IPS DF 6.9 (cell line): ENCODE data around the gene MGARP.
"Not testable (repeated sequence)": the region's sequence is repeated elsewhere in the genome, so short reads cannot be mapped to it uniquely, and the experiment has no call there.

Experiments
- DNase-seq: peaks from one replicate; pipeline ENCODE4 v3.0.0-alpha.2; 2013; ENCODE audit warnings: low read depth, low spot score
- H3K27ac ChIP-seq: one replicate; pipeline ENCODE4 v1.5.1; 2013; ENCODE audit warnings: low read length, control low read depth
- H3K27me3 ChIP-seq: 2 replicates; pipeline ENCODE4 v1.6.1; 2013; ENCODE audit warnings: mild to moderate bottlenecking, low read length; ENCODE audit not compliant: control insufficient read depth, insufficient read depth
- H3K36me3 ChIP-seq: 2 replicates; pipeline ENCODE4 v1.6.1; 2013; ENCODE audit warnings: low read length; ENCODE audit not compliant: control insufficient read depth, insufficient read depth
- H3K4me1 ChIP-seq: 2 replicates; pipeline ENCODE4 v1.6.1; 2013; ENCODE audit warnings: low read length; ENCODE audit not compliant: control insufficient read depth, insufficient read depth
- H3K4me3 ChIP-seq: 2 replicates; pipeline ENCODE4 v1.5.1; 2013; ENCODE audit warnings: mild to moderate bottlenecking, low read length
- H3K9me3 ChIP-seq: 2 replicates; pipeline ENCODE4 v1.6.1; 2013; ENCODE audit warnings: low read length, inconsistent platforms; ENCODE audit not compliant: control insufficient read depth, insufficient read depth
- WGBS: extraction: QIAGEN DNeasy Blood & Tissue Kit; methylation state at CpG from one replicate; pipeline ENCODE4 v1.1.7; 2013; ENCODE audit warnings: mixed read lengths, missing lambda C conversion rate; ENCODE audit not compliant: insufficient read length, insufficient coverage; 5-methylcytosine and 5-hydroxymethylcytosine counted together

MGARP gene

DNA sequence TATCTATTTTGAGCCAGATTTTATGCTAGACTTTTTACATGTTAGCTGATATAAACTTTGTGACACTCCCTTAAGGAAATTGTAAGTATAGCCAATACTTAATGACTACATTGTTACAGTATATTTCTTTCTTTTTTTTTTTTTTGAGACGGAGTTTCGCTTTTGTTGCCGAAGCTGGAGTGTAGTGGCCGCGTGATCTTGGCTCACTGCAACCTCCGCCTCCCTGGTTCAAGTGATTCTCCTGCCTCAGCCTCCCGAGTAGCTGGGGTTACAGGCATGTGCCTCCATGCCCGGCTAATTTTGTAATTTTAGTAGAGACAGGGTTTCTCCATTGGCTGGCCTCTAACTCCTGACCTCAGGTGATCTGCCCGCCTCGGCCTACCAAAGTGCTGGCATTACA, 33.4 kb upstream of the MGARP start:
- H3K4me3 ChIP-seq, DNase-seq, H3K27ac ChIP-seq, H3K4me1 ChIP-seq, H3K27me3 ChIP-seq, H3K36me3 ChIP-seq, H3K9me3 ChIP-seq: not testable (repeated sequence)
- no CpG with 5 or more reads among the region's 10 CpGs for WGBS

DNA sequence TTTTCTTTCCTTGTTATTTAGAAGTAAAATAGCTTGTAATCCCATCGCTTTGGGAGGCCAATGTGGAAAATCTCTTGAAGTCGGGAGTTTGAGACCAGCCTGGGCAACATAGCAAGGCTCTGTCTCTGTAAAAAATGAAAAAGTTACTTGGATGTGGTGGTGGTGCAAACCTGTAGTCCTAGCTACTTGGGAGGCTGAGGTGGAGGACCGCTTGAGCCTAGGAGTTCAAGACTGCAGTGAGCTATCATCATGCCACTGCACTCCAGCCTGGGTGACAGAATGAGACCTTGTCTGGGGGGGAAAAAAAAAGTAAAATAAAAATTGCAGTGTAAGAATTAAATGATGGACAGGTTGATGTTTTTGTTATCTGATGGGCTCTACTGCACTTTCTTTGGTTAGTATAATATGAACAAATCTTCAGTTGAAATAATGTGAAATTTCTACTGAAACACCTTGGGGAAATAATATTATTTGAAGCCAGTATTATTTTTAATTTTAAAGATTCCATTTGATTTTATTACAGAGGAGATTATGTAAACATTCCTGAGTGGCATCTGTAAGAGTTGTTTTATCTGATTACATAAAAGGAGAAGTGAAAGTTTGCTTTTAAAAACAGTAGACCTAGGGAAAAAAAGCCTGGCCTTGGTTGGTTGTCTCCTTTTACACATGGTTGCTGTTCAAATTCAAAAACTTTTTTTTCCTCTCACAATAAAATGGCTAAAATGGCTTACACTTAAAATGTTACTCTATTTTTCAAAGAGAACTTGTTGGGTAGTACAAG, 32.7 kb upstream of the MGARP start:
- DNase-seq = no peak
- no CpG with 5 or more reads among the region's 3 CpGs for WGBS

DNA sequence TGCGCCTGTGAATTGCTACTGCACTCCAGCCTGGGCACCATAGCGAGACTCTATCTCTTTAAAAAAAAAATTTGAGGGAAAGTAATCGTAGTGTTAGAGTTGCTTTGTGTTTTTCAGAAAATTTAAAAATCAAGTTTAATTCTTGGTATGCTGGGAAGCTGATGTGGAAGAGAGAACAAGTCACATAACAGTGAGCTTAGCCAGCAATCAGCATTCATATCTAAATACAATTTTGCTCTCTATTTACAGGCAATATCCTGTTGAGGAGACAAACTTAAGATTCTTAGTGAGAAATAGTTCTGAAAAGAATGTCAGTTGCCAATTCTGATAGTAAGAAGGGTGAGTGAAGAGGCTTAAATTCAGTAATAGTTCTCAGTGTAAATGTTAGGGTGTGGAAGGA, 31.9 kb upstream of the MGARP start:
- Histone ChIP-seq H3K4me3 (no peak overlapping the region), H3K27ac (no peak overlapping the region), H3K9me3 (no peaks in the 10 kb centered on the region), H3K27me3 (no peaks in the 10 kb centered on the region), H3K4me1 (peaks cover 7% of the 10 kb centered on the region), H3K36me3 (no peaks in the 10 kb centered on the region)
- WGBS = 100% methylated on average over 1 of the region's 3 CpGs
- DNase-seq = no peak

More for the DNA sequence above, 32.7 kb upstream of the MGARP start:
- H3K4me3 ChIP-seq = no peak overlapping the region
- no peaks in the 10 kb centered on the region for H3K36me3 ChIP-seq
- H3K9me3 ChIP-seq = no peaks in the 10 kb centered on the region
- no peaks in the 10 kb centered on the region for H3K27me3 ChIP-seq
- peaks cover 7% of the 10 kb centered on the region for H3K4me1 ChIP-seq
- H3K27ac ChIP-seq = no peak overlapping the region

DNA sequence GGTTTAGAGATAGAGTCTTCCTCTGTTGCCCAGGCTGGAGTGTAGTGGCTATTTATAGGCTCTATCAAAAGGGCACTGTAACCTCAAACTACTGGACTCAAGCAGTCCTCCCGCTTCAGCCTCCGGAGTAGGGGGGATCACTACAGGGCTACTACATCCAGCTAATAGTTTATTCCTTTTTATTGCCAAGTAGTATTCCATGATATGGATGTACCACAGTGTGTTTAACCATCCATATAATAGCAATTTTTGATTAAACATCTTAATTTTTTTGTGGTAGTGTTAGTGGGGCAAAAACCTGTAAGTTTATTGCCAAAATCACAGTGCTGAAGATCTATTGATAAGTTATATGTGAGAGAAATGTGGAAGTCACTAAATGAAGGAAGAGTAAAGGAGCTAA, 24.9 kb upstream of the MGARP start:
- no peak overlapping the region for H3K27ac ChIP-seq
- no peak overlapping the region for H3K4me3 ChIP-seq
- DNase-seq = no peak
- no CpG with 5 or more reads among the region's 2 CpGs for WGBS
- H3K27me3 ChIP-seq = no peaks in the 10 kb centered on the region
- no peaks in the 10 kb centered on the region; the same call in 1 of the 2 replicates for H3K36me3 ChIP-seq
- H3K9me3 ChIP-seq = no peaks in the 10 kb centered on the region
- H3K4me1 ChIP-seq = no peaks in the 10 kb centered on the region

DNA sequence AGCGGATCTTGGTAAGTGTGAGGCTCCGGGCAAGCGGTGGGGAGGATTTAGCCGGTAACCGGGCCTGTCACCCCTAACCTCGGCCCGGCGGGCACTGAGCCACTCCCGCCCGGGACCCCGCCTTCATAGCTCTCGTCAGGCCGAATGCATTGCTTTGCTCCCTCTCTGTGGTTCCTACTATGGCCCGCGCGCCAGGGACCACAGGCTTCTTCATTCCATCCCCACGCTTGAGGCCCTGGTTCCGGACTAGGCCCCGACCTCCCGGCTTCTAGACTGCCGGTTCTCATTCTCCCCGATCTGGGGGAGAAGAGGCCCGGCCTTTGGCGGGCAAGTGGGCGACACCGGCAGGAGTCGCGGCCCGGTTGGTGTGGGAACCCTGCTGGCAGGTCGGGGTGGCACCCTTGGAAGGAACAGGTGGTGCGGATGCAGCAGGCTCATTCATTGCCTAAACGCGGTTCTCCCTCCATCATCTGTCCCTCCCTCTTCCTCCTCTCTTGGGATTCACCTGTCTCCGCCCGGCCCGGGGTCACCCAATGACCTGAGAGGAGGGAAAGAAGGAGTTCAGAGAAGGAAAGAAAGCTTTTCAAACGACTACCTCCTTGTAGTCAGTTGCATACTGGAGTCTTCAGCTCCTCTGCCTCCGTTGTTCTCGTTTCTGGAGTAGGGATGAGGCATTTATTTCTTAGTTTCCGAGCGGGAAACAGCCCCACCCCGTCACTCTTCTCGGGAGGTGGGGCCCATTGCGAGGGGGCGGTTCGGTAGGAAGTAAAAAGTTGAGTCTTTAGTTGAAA, 22.0 kb upstream of the MGARP start, which contains the start of gene NDUFC1:
Gene NDUFC1, minus strand, starts transcription at position 657 of the 791 bp plus-strand sequence. CDS start 6,679 bp downstream, outside the sequence.
- no CpG with 5 or more reads among the region's 46 CpGs for WGBS
- no peak for DNase-seq
- no peaks in the 10 kb centered on the region for H3K4me1 ChIP-seq

DNA sequence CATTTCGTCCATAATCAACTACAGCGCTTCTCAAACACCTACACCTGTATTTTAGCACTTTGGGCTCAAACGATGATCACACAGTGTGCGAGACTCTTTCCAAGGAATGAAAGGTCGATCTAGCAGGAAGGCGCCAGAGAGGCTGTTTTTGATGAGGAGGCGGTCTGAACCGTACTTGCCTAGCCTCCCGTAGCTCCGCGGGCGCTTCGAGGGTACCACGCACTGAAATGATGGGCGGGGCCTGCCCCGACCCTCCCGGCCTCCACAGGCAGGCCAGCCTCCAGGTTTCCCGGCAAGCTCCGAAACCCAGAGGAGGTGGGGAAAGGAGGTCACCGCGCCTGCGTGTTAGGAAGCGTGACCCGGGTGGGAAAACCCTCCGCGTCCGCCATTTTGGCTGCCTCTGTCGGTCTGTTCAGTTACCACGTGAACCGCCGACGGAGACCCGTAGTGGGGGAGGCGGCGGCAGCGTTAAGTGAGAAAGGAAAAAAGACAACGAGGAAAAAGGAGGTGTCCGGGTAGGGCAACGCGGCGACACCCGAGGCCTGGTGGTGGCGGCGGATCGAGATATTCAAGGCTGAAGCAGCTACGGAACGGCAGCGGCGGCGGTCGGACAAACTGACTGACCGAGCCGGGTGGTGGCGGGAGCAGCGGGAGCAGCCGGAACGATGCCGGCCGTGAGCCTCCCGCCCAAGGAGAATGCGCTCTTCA, 21.2 kb upstream of the MGARP start, which contains the start of gene NAA15:
Gene NAA15, plus strand, starts transcription at position 393 of the 708 bp plus-strand sequence. Its CDS starts 273 bp downstream, at position 666.
- no peaks in the 10 kb centered on the region for H3K4me1 ChIP-seq
- H3K9me3 ChIP-seq = no peaks in the 10 kb centered on the region
- no peak within 1 kb of the TSS for H3K27ac ChIP-seq
- H3K27me3 ChIP-seq = no peaks in the 10 kb centered on the region
- WGBS = no CpG with 5 or more reads among the region's 61 CpGs
- DNase-seq = peak; percentile 95
- no peaks in the 10 kb centered on the region; the same call in 1 of the 2 replicates for H3K36me3 ChIP-seq
- peak within 1 kb of the TSS; percentile 96 for H3K4me3 ChIP-seq

More for the DNA sequence above, 22.0 kb upstream of the MGARP start, which contains the start of gene NDUFC1:
- peak within 1 kb of the TSS; percentile 96 for H3K4me3 ChIP-seq
- no peaks in the 10 kb centered on the region; the same call in 1 of the 2 replicates for H3K36me3 ChIP-seq
- H3K9me3 ChIP-seq = no peaks in the 10 kb centered on the region
- no peaks in the 10 kb centered on the region for H3K27me3 ChIP-seq
- no peak within 1 kb of the TSS for H3K27ac ChIP-seq

DNA sequence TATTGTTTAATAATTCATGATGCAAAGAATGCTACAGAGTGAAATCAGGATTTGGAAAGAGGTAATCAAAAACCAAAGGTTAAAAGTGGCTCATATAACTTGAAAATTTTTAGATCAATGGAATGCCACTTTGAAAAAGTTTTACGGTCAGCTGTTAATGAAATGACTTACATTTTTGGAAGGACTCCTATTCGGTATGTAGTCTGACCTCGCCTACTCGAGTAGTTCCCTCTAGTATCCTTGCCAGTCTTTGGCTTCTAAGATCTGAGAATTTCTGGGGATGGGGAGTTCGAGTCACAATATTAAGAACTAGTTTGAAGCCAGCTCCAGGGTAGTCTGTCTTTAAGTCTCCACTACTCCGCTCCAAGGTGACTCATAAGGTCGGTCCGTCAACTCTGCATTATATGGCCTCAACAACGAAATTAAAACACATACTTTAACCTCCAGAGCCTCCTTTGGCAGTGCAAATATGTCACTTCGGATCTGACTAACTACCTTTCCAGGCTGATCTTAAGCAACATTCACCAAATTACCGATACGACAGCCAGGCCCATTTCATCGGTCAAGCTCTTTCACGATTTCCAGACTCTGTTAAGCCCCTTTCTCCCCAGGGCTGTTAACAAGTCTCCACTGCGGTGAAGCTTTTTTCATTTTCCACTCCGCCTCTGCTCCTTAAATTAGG, 20.5 kb upstream of the MGARP start:
- Histone ChIP-seq H3K9me3 (no peaks in the 10 kb centered on the region), H3K4me3 (peak overlapping the region; percentile 96; the same call in 1 of the 2 replicates), H3K36me3 (no peaks in the 10 kb centered on the region; the same call in 1 of the 2 replicates), H3K4me1 (no peaks in the 10 kb centered on the region), H3K27ac (no peak overlapping the region), H3K27me3 (no peaks in the 10 kb centered on the region)
- WGBS = no CpG with 5 or more reads among the region's 16 CpGs
- DNase-seq = no peak

DNA sequence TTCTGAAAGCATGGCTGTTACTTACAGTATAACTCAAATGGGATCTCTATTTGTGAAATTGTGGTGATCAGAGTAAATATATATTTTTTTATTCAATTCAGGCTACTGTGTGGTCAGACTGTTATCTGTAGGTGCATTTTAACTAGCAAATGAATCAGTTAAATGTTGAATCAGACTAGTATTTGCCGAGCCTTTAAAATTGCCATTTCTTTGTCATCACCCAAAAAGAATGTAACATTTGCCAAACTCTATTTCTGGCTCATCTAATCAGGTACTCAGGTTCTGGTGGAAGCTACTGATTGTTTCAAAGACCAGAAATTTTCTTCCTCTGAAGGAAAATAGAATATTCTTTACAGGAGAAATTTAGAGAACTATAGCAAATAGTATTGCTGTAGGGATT, 19.5 kb upstream of the MGARP start:
- H3K4me3 ChIP-seq = no peak overlapping the region
- H3K4me1 ChIP-seq = no peaks in the 10 kb centered on the region
- no CpG with 5 or more reads among the region's 1 CpG for WGBS
- DNase-seq = no peak
- H3K36me3 ChIP-seq = no peaks in the 10 kb centered on the region; the same call in 1 of the 2 replicates
- no peaks in the 10 kb centered on the region for H3K27me3 ChIP-seq
- H3K27ac ChIP-seq = no peak overlapping the region
- no peaks in the 10 kb centered on the region for H3K9me3 ChIP-seq

DNA sequence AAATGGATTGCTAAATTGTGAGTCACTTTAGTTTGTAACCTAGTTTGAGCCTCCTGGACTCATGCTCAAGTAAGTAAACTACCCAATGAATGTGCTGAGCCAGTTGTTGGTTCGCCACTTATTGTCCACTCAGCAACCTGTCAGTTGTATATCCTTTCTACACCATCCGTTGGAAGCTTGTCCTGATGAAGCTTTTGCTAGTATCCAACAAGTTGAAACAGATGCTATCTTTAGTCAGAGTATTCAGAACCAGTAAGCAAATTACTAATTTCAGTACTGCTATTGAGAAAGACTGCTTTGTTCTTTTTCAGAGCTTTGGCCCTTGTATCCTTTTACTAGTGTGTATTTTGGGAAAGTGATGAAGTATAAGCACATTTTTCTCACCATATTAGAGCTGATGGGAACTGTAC, 17.0 kb upstream of the MGARP start:
- H3K4me3 ChIP-seq = no peak overlapping the region
- no peaks in the 10 kb centered on the region for H3K9me3 ChIP-seq
- no peaks in the 10 kb centered on the region for H3K4me1 ChIP-seq
- no peaks in the 10 kb centered on the region for H3K36me3 ChIP-seq
- no peak for DNase-seq
- no peaks in the 10 kb centered on the region for H3K27me3 ChIP-seq
- no CpG with 5 or more reads among the region's 2 CpGs for WGBS
- H3K27ac ChIP-seq = no peak overlapping the region
